HEK293 (cell line): Measurements from ENCODE around the gene ARHGDIA.

Experiments used
- CTCF ChIA-PET: fragments of 350-600 bp; formaldehyde crosslinking; extraction: SDS; loops from one replicate; lab custom pipeline; 2021; ENCODE audit warnings: antibody characterized with exemption; lab: Yijun Ruan, JAX
- POLR2A ChIA-PET: fragments of 300-600 bp; formaldehyde crosslinking; extraction: SDS; loops from one replicate; lab custom pipeline; 2020; ENCODE audit warnings: antibody characterized with exemption, inconsistent platforms; lab: Yijun Ruan, JAX
- H3K27ac ChIP-seq: fragments of 200-500 bp; sonication (Bioruptor generic); 2 replicates; pipeline ENCODE4 v1.5.1; 2014; ENCODE audit warnings: low read depth, low read length, control low read depth, inconsistent platforms; ENCODE audit errors: extremely low read depth
- H3K36me3 ChIP-seq, 2 experiments: fragments of 200-500 bp in 1 of 2; sonication (Bioruptor generic) in 1 of 2; 1 replicate in 1 of 2; 2 replicates in 1 of 2; pipeline ENCODE4 v1.5.1; 2014 to 2017; ENCODE audit warnings: inconsistent platforms in 2 of 2, low read length in 2 of 2; ENCODE audit not compliant: control insufficient read depth in 2 of 2, insufficient read depth in 1 of 2
- H3K4me1 ChIP-seq: fragments of 200-500 bp; sonication (Bioruptor generic); 2 replicates; pipeline ENCODE4 v1.5.1; 2014; ENCODE audit warnings: mild to moderate bottlenecking, low read length, inconsistent platforms; ENCODE audit not compliant: control insufficient read depth, insufficient read depth
- H3K4me3 ChIP-seq: 2 replicates; pipeline ENCODE4 v1.5.1; 2011; ENCODE audit warnings: low read depth, mild to moderate bottlenecking, control low read depth, low read length, moderate library complexity
- H3K9me3 ChIP-seq: fragments of 200-500 bp; sonication (Bioruptor generic); 2 replicates; pipeline ENCODE4 v1.5.1; 2014; ENCODE audit warnings: low read depth, low read length, inconsistent platforms; ENCODE audit not compliant: control insufficient read depth, insufficient read depth
- ATF2 ChIP-seq: fragments of 450-650 bp; formaldehyde crosslinking; IDR thresholded peaks from 2 replicates; pipeline ENCODE4 v1.5.1; 2016; ENCODE audit warnings: missing biosample characterization, missing genetic modification characterization, low read depth
- KLF17 ChIP-seq: fragments of 450-650 bp; formaldehyde crosslinking; IDR thresholded peaks from 2 replicates; pipeline ENCODE4 v1.5.1; 2016; ENCODE audit warnings: missing biosample characterization, missing genetic modification characterization
- MEIS1 ChIP-seq: sonication (generic); formaldehyde crosslinking; IDR thresholded peaks from 2 replicates; pipeline ENCODE4 v1.8.1; 2022; ENCODE audit warnings: missing genetic modification reagents, mild to moderate bottlenecking, borderline replicate concordance
- PRDM10 ChIP-seq: fragments of 450-650 bp; formaldehyde crosslinking; IDR thresholded peaks from 2 replicates; pipeline ENCODE4 v1.5.1; 2016; ENCODE audit warnings: missing biosample characterization, missing genetic modification characterization
- SCRT1 ChIP-seq: fragments of 450-650 bp; formaldehyde crosslinking; IDR thresholded peaks from 2 replicates; pipeline ENCODE4 v1.5.1; 2016; ENCODE audit warnings: missing biosample characterization, missing genetic modification characterization, borderline replicate concordance
- SP3 ChIP-seq: fragments of 450-650 bp; formaldehyde crosslinking; IDR thresholded peaks from 2 replicates; pipeline ENCODE4 v1.5.1; 2016; ENCODE audit warnings: missing biosample characterization, missing genetic modification characterization
- TSHZ1 ChIP-seq: fragments of 450-650 bp; formaldehyde crosslinking; IDR thresholded peaks from 2 replicates; pipeline ENCODE4 v1.5.1; 2016; ENCODE audit warnings: missing biosample characterization, missing genetic modification characterization, borderline replicate concordance
- ZBTB10 ChIP-seq: fragments of 450-650 bp; formaldehyde crosslinking; IDR thresholded peaks from 2 replicates; pipeline ENCODE4 v1.5.1; 2016; ENCODE audit warnings: missing biosample characterization, missing genetic modification characterization
- ZBTB6 ChIP-seq: fragments of 450-650 bp; formaldehyde crosslinking; IDR thresholded peaks from 2 replicates; pipeline ENCODE4 v1.5.1; 2017; ENCODE audit warnings: missing biosample characterization, missing genetic modification characterization
- ZBTB8A ChIP-seq: fragments of 450-650 bp; formaldehyde crosslinking; IDR thresholded peaks from 2 replicates; pipeline ENCODE4 v1.5.1; 2016; ENCODE audit warnings: missing biosample characterization, missing genetic modification characterization
- ZNF174 ChIP-seq: fragments of 450-650 bp; formaldehyde crosslinking; IDR thresholded peaks from 2 replicates; pipeline ENCODE4 v1.5.0; 2017; ENCODE audit warnings: missing biosample characterization, mild to moderate bottlenecking, missing genetic modification characterization
- ZNF223 ChIP-seq: fragments of 450-650 bp; formaldehyde crosslinking; IDR thresholded peaks from 2 replicates; pipeline ENCODE4 v1.5.1; 2016; ENCODE audit warnings: missing biosample characterization, missing genetic modification characterization
- ZNF23 ChIP-seq: fragments of 450-650 bp; formaldehyde crosslinking; IDR thresholded peaks from 2 replicates; pipeline ENCODE4 v1.5.1; 2016; ENCODE audit warnings: missing biosample characterization, missing genetic modification characterization, borderline replicate concordance
- ZNF423 ChIP-seq: fragments of 450-650 bp; formaldehyde crosslinking; IDR thresholded peaks from 2 replicates; pipeline ENCODE4 v1.5.1; 2016; ENCODE audit warnings: missing biosample characterization, missing genetic modification characterization
- ZNF677 ChIP-seq: fragments of 450-650 bp; IDR thresholded peaks from 2 replicates; pipeline ENCODE4 v1.5.0; 2018; ENCODE audit warnings: missing biosample characterization, mild to moderate bottlenecking, missing genetic modification characterization, moderate library complexity
- ZSCAN30 ChIP-seq: fragments of 450-650 bp; IDR thresholded peaks from 2 replicates; pipeline ENCODE4 v1.5.1; 2018; ENCODE audit warnings: missing biosample characterization, mild to moderate bottlenecking, missing genetic modification characterization, moderate library complexity
- TF ChIP-seq, protein P1 (sequence below): fragments of 450-650 bp; formaldehyde crosslinking; IDR thresholded peaks from 2 replicates; pipeline ENCODE4 v1.5.1; 2016; ENCODE audit warnings: missing biosample characterization, missing genetic modification characterization
- TF ChIP-seq, protein P2 (sequence below): fragments of 450-650 bp; formaldehyde crosslinking; IDR thresholded peaks from 2 replicates; pipeline ENCODE4 v1.5.1; 2016; ENCODE audit warnings: missing biosample characterization, missing genetic modification characterization

The ARHGDIA gene

GRCh38 chr17:81822312-81822637, 48.9 kb downstream of the ARHGDIA start (continued):
- TF ChIP-seq ZBTB10 (tag by site-specific recombination) (no peak), ZNF174 (tag by site-specific recombination) (no peak)
- TF ChIP-seq, protein P1, sequence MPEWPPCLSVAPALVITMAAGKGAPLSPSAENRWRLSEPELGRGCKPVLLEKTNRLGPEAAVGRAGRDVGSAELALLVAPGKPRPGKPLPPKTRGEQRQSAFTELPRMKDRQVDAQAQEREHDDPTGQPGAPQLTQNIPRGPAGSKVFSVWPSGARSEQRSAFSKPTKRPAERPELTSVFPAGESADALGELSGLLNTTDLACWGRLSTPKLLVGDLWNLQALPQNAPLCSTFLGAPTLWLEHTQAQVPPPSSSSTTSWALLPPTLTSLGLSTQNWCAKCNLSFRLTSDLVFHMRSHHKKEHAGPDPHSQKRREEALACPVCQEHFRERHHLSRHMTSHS, result no peak

- no peak overlapping the region for H3K4me3 ChIP-seq
- H3K27ac ChIP-seq, result peak overlapping the region; percentile 44; the same call in 1 of the 2 replicates
- POLR2A ChIA-PET, result interaction anchor here (1.2 to 2.1 kb wide), 5 partner anchors 11 to 119 kb away, joined by 3 to 9 read pairs (median 5); partner anchors contain the start of genes MCRIP1 and MRPL12
- no peaks in the 10 kb centered on the region for H3K9me3 ChIP-seq
- CTCF ChIA-PET, result interaction anchor here (0.6 to 1.8 kb wide), 17 partner anchors 9 to 563 kb away, joined by 3 to 12 read pairs (median 4); partner anchors contain the start of genes CCDC137, MCRIP1 and PPP1R27
- peaks cover 10% of the 10 kb centered on the region for H3K4me1 ChIP-seq
- H3K36me3 ChIP-seq, result peaks cover 0 to 10% of the 10 kb centered on the region in 2 experiments; a peak in 1 of 3 replicates
- TF ChIP-seq ZNF23 (tag by site-specific recombination) (no peak), ZNF423 (peak; percentile 94), SCRT1 (tag by site-specific recombination) (no peak), ZNF677 (tag by site-specific recombination) (no peak), ATF2 (tag by site-specific recombination) (no peak), SP3 (tag by site-specific recombination) (peak; percentile 68), ZBTB8A (peak; percentile 71), MEIS1 (CRISPR knock-in tag) (no peak), TSHZ1 (tag by site-specific recombination) (no peak), ZBTB6 (tag by site-specific recombination) (no peak), PRDM10 (tag by site-specific recombination) (peak; percentile 69), ZNF223 (tag by site-specific recombination) (peak; percentile 81; the same call in 1 of the 2 replicates), KLF17 (0 out of 2 replicates have a peak, but pooled peaks have one; percentile 27), ZSCAN30 (tag by site-specific recombination) (peak; percentile 32; the same call in 1 of the 2 replicates)
- TF ChIP-seq, protein P2, sequence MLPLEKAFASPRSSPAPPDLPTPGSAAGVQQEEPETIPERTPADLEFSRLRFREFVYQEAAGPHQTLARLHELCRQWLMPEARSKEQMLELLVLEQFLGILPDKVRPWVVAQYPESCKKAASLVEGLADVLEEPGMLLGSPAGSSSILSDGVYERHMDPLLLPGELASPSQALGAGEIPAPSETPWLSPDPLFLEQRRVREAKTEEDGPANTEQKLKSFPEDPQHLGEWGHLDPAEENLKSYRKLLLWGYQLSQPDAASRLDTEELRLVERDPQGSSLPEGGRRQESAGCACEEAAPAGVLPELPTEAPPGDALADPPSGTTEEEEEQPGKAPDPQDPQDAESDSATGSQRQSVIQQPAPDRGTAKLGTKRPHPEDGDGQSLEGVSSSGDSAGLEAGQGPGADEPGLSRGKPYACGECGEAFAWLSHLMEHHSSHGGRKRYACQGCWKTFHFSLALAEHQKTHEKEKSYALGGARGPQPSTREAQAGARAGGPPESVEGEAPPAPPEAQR, result no peak
Measured at GRCh38 chr17:81821603-81822311, 49.4 kb downstream of the ARHGDIA start.
